Suprapubic skin (tissue), 4 donors: ENCODE results near the gene ENPP7.

ENCODE experiments used
- POLR2A ChIP-seq, 2 donors: fragments of 450-650 bp; IDR thresholded peaks; one replicate each; pipeline ENCODE4 v1.6.1; 2017; ENCODE audit warnings: antibody characterized with exemption in 2 of 2, mild to moderate bottlenecking in 2 of 2, moderate library complexity in 2 of 2
- POLR2AphosphoS5 ChIP-seq, 3 donors: sonication (generic); formaldehyde crosslinking; IDR thresholded peaks; one replicate each; pipeline ENCODE4 v1.6.1; 2017; ENCODE audit warnings: antibody characterized with exemption in 3 of 3
- TF ChIP-seq, protein P1 (sequence below), 2 donors: fragments of 200-600 bp in 1 of 2; fragments of 450-650 bp in 1 of 2; sonication (generic) in 1 of 2; IDR thresholded peaks; one replicate each; pipeline ENCODE4 v1.5.1; 2016 to 2019; ENCODE audit warnings: antibody characterized with exemption in 2 of 2, mild to moderate bottlenecking in 1 of 2, moderate library complexity in 1 of 2

DNA sequence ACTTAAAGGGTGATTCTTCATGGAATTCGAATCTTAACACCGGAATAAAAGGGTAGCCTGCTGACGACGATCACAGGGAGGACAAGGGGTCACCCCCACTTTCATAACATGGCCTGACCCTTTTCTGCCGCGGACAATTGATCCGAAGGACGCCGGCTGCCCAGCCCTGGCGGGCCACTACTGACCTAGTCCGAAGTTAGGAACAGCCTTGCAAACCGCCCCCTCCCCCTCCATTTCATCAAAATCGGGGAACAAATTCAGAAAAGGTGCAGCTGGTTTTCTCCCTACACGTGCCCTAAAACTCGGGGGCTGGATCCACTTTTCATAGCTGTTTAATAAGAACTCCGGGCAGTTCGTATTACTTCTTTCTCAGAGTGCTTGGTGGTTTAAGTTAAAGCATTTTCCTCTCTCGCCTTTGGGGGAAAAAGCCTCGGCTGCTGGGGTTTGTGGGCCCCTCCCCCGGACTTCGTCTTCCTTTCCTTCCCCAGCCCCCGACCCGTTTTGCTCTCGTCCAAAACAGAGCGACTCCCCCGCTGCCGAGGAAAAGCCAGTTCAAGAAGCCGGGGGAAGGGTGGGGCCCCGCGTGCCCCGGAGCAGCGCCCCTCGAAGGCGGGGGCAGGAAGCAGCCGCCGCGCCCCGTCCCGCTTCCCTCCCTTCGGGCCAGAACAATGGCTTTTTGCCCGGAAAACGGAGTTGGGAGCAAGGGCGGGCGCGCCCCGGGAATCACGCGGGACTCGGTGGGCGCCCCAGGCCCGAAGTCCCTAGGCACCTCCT, 46.6 kb downstream of the ENPP7 start:
- TF ChIP-seq POLR2AphosphoS5 (IDR thresholded peaks at IDR 0.05) (no peak), POLR2A (IDR thresholded peaks at IDR 0.05) (no peak)
- TF ChIP-seq, protein P1, sequence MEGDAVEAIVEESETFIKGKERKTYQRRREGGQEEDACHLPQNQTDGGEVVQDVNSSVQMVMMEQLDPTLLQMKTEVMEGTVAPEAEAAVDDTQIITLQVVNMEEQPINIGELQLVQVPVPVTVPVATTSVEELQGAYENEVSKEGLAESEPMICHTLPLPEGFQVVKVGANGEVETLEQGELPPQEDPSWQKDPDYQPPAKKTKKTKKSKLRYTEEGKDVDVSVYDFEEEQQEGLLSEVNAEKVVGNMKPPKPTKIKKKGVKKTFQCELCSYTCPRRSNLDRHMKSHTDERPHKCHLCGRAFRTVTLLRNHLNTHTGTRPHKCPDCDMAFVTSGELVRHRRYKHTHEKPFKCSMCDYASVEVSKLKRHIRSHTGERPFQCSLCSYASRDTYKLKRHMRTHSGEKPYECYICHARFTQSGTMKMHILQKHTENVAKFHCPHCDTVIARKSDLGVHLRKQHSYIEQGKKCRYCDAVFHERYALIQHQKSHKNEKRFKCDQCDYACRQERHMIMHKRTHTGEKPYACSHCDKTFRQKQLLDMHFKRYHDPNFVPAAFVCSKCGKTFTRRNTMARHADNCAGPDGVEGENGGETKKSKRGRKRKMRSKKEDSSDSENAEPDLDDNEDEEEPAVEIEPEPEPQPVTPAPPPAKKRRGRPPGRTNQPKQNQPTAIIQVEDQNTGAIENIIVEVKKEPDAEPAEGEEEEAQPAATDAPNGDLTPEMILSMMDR (IDR thresholded peaks at IDR 0.05) = peak in 1 of 2 donors; percentile 16
